Kidney epithelial cell (primary cell): ENCODE results near the gene NR5A2. TPM values are rescaled to one million over a fixed set of nuclear protein-coding genes. Genes with fewer than 3 reads are reported as not detected.

Source experiments
- DNase-seq: peaks from one replicate; pipeline ENCODE4 v3.0.0-alpha.2; 2010; ENCODE audit warnings: low read depth
- H3K27me3 ChIP-seq: 2 replicates; pipeline ENCODE4 v1.6.0; 2011; ENCODE audit warnings: low read length; ENCODE audit not compliant: control insufficient read depth, insufficient read depth
- H3K36me3 ChIP-seq: 2 replicates; pipeline ENCODE4 v1.5.1; 2011; ENCODE audit warnings: low read length; ENCODE audit not compliant: control insufficient read depth, insufficient read depth
- H3K4me3 ChIP-seq: 2 replicates; pipeline ENCODE4 v1.5.1; 2011; ENCODE audit warnings: low read depth, mild to moderate bottlenecking, control low read depth, low read length
- CTCF ChIP-seq: IDR thresholded peaks from 2 replicates; pipeline ENCODE4 v1.5.1; 2011; ENCODE audit warnings: mild to moderate bottlenecking, moderate library complexity, low read length, control low read depth, inconsistent platforms; ENCODE audit not compliant: insufficient read depth, poor library complexity, severe bottlenecking
- total RNA-seq: library from RNA; depleted of rRNA; stranded (reverse); fragments of >200 nt; gene quantifications from 2 replicates; pipeline ENCODE4 v1.2.3, GENCODE V29; 2015

The NR5A2 gene
- total RNA-seq, 1 donor from 2014 or later, result not detected

DNA sequence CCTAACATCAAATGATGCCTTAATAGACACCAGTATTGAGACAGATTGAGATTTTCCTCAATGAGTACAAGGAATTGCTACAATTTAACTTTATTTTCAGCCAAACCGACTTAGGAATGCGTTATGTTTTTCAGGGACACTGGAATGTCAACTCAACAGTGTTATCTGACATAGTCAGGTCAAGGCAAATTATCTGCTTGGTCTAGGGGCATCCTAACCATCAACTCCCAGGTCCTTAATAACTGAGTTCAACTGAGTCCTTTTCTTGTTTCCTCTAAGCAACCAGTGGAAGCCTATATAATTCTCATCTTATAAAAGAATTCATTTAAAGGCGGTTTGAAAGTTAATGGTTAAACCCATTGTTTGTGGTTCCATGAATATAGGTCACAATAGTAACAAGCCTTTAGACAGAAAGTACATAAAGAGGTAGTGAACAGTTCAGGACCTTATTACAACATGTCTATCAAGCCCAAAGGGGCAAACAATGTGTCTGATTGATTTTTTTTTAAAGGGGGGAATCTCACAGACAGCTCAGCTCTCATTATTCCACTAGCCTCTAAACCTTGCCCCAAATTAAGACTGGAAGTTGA lies 32.3 kb upstream of the NR5A2 start:
- DNase-seq, result no peak
- Histone ChIP-seq H3K36me3 (no peaks in the 10 kb centered on the region), H3K4me3 (no peak overlapping the region), H3K27me3 (no peaks in the 10 kb centered on the region)
- no peak for TF ChIP-seq CTCF

DNA sequence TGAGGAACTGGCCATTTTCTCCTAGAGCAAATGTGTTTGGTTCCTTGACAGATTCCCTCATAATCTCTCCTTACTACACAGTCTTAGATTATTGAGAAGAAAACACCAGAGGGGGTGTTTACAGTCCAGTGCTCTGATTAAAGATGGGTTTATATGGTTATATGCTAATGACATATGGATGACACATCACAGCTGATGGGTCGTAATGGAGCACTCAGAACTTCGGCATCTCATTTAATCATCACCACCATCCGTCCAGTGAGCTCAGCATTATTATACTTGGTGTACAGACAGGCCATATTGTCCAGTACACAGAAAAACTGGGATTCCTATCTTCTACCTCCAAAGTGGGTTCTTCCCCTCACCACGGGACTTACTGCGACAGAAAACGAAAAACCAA lies 22.3 kb upstream of the NR5A2 start:
- Histone ChIP-seq H3K27me3 (no peaks in the 10 kb centered on the region), H3K36me3 (no peaks in the 10 kb centered on the region), H3K4me3 (no peak overlapping the region)
- TF ChIP-seq CTCF, result no peak
- no peak for DNase-seq

DNA sequence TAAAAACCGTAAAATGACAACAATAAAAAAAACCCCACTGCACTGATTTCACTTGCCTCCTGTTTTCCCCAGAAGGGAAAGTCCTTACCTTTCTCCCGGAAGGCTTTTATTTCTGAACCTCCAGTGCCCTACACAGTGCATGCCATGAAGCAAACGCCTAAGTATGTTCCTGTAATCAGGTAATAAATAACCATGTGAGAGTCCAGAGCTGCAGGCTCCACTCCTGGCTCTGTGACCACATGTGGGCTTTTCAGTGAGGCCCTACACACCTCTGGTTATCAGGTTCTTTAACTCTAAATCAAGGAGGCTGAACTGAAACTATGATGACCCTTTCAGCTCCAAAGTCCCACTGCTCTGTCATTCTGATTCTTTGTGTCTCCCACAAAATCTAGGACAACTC lies 20.8 kb upstream of the NR5A2 start:
- no peak for TF ChIP-seq CTCF

GRCh38 chr1:200015811-200016210 lies 11.7 kb upstream of the NR5A2 start:
- Histone ChIP-seq H3K4me3 (no peak overlapping the region), H3K36me3 (no peaks in the 10 kb centered on the region), H3K27me3 (no peaks in the 10 kb centered on the region)
- no peak for DNase-seq
- TF ChIP-seq CTCF, result no peak

More for the DNA sequence above, 20.8 kb upstream of the NR5A2 start:
- no peaks in the 10 kb centered on the region for H3K27me3 ChIP-seq
- no peaks in the 10 kb centered on the region for H3K36me3 ChIP-seq
- DNase-seq, result no peak
- H3K4me3 ChIP-seq, result no peak overlapping the region

DNA sequence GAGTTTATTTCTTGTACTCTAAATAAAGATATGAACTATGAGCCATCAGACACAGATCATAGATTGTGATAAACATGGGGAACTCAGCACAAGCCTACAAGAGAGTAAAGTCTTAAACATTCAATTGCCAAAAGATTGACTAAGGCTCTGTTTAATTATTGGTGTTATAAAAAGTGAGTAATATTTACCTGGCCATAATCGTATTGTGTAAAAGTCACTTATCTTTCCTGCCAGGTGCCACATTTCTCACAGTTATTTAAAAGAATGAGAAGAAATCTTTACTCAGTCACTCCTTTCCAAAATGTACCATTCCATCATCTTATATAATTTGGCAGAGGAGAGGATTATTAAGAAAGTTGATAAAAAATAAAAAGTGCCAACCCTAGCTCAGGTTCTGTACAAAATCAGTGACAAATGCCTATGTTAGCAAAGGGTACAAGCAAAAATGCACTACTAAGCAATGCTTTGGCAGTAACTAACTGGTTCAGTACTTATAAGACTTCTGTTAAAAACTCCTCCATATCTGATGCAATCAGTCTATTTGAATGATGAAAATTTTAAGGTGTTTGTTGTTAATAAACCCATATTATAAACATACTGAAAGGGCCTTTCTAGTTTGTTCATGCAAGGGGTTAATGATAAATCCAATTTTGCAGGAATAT lies 5.8 kb upstream of the NR5A2 start:
- no peak for TF ChIP-seq CTCF
- Histone ChIP-seq H3K36me3 (no peaks in the 10 kb centered on the region), H3K4me3 (no peak overlapping the region), H3K27me3 (no peaks in the 10 kb centered on the region)
- DNase-seq, result no peak
